GM18861 (cell line): ENCODE results near the gene MCC.

Experiments
- ATAC-seq: cut with Tn5 transposase; IDR thresholded peaks from one replicate; pipeline ENCODE4 v1.9.1; 2021; ENCODE audit not compliant: unreplicated experiment

The MCC gene

DNA sequence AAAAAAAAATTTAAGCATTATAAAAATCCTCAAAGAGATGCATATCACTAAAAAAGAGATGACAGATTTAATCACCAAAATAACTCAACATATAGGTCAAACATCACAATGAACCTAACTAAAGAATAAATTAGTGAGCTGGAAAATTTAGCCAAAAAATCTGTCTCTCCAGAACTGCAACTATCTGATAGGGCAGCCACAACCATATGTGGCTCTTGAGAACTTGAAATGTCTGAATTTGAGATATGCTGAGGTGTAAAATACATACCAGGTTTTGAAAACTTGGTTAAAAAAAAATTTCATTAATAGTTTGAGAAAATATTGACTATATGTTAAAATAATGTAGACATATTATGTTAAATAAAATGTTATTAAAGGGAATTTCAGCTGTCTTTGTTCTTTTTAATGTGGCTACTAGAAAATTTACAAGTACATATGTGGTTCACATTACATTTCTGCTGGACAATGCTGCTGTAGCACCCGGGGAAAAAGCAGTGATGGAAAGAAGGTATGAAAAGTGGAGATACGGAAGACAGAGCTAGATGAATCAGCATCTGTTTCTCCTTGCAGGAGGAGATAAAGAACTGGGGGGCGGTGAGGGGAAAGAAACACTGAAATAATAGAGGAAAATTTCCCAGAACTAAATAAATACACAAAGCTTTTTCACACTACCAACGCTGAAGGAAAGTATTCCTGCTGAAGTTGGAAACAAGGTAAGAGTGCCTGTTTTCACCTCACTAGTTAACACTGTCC lies 445.6 kb downstream of the MCC start:
- ATAC-seq = no peak

- ATAC-seq = no peak
These were observed 447.5 kb downstream of the MCC start for GRCh38 chr5:113040672-113041260.

GRCh38 chr5:113039934-113040285 lies 448.3 kb downstream of the MCC start:
- ATAC-seq = no peak

- ATAC-seq = no peak
These were observed 448.9 kb downstream of the MCC start for GRCh38 chr5:113039229-113039933.

GRCh38 chr5:113038714-113039113 lies 449.5 kb downstream of the MCC start:
- ATAC-seq = no peak

- ATAC-seq = no peak
These were observed 450.1 kb downstream of the MCC start for GRCh38 chr5:113038136-113038535.

- ATAC-seq = no peak
These were observed 451.4 kb downstream of the MCC start for GRCh38 chr5:113036826-113037225.

DNA sequence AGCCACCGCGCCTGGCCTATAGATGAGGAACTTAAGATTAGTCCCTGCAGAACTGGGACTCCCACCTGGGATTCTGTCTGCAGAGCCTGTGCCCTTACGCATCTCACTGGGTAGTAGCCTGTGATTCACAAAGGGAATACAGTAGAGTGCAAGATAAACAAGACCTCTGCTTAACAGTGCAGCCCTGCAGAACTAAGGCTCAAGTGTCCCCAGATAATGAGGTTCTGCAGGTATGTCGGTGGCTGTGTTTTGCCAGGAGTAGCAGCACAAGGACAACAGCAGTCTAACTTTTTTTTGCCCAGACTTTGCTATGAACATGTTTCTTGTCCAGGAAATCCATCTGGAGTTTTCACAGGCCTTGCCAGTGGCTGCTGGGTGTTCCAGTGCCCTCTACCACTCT lies 451.9 kb downstream of the MCC start:
- no peak for ATAC-seq

- no peak for ATAC-seq
These were observed 453.2 kb downstream of the MCC start for GRCh38 chr5:113035096-113035495.

- no peak for ATAC-seq
These were observed 454.0 kb downstream of the MCC start for GRCh38 chr5:113034182-113034773.

DNA sequence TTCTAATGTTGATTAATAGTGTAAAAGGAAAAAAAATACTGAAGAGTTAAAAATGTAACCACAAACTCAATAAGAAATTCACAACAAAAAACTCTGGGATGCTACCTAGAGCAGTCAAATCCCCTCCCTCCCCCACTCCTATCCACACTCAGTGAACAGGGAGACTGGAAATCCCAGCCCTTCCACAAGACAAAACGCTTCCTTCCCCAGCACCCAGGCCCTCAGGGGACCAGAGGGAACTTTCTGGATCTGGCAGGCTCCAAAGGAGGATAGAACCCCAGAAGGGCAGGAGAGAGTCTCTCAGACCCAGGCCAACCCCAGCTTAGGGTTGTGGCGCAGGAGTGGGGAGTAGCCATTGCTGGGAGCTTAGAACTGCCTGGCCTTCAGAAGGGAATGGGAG lies 456.7 kb downstream of the MCC start:
- ATAC-seq = no peak

- no peak for ATAC-seq
These were observed 457.1 kb downstream of the MCC start for GRCh38 chr5:113031104-113031503.

DNA sequence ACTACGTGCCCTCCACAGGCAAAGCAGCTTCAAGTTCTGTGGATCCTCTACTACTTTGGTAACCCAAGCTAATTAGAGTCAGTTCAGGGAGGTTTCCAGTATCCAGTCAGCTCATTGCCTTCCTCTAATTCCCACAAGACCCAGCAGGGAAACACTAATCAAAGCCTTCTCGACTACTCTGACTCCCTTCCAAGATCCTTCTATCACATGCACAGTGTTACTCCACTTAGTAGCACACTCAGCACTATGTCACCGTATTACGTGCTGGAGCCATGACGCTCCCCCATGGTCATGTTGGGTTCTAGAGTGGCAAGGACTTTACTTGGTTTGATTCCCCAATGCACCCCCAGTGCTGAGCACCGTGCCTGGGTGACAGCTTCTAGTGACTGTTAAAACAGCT lies 458.6 kb downstream of the MCC start:
- ATAC-seq = no peak

DNA sequence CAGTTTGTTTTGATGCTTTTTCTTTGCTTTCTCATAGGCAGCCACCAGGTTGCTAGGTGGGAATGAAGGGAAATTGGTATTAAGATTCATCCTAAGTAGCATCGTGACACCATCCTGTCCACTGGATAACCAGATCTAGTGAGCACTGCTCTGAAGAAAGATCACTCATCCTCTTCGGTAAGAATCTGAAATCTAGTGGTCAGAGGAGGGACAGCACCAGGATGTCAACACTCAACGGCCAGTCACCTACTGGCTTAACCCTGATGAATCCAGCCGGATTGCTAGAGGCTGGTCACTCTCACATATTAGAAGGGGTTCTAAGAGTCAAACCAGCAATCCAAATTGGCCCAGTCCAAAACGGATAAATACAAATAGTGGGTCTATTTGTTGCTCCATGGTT lies 460.8 kb downstream of the MCC start:
- ATAC-seq = no peak

DNA sequence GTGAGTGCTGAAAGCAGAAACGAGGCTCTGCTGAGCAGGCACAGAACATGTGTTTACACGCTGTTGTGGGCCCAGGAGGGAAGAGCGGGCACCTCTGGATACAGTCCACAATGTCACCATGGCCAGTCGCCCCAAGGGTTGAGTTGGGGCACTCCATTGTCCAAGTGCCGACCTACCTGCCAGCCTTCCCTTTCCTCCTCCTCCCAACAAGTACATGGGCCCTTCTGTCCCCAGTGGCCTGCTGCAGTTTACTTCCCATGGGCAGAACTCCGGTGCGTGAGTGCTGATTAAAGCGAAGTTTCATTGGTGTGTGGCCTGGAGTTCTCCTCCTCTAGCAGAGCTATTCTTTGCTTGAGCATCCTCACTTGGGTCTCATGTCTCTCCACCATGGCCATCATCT lies 461.2 kb downstream of the MCC start:
- ATAC-seq = no peak

- no peak for ATAC-seq
These were observed 462.0 kb downstream of the MCC start for GRCh38 chr5:113026211-113026610.

DNA sequence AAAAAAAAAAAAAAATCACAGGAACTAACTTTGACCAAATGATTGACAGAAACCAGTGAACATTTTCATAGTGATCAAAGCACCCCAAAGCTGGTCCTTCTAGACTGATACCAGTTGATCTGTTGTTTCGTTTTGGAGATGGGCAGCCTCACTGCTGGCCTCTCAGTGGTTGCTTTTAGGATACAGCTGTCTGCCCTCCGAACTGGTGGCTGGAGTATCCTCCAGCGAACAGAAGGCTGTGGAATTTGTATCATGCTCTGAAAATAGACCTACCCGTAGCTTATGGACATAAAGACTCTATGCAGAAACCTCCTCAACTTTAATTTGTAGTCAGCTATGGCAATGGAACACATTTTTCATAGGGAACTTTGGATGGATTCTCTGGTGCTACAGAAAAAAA lies 462.7 kb downstream of the MCC start:
- no peak for ATAC-seq

DNA sequence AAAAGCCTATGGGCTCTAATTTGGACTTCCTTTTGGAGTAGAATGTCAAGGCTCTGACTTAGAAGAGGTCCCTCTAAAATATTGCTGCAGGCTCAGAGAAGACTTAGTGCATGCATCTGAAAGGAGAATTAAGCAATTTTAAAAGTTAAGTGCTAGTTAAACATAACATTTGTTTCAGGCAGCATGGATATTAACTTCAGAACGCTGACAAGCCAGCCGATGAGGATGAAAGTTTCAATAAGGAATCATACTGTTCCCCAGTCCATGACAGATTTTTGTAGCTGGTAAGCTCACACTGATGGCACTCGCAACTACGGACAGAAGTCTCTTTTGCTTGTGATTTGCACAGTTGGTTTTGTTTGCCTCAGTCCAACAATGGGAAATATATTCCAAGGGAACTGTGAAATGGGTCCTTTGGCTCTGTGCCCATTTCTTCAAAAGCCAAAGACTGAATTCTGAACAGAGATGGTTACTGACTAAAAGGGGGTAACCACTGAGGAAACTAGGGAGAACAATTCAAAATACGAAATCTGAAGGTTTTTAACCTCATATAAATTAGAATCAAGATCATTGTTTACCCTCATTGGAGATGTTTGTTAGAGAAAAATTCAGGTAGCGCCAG lies 464.1 kb downstream of the MCC start:
- ATAC-seq = no peak

- ATAC-seq = peak; percentile 85
These were observed 465.6 kb downstream of the MCC start for GRCh38 chr5:113022661-113023060.

DNA sequence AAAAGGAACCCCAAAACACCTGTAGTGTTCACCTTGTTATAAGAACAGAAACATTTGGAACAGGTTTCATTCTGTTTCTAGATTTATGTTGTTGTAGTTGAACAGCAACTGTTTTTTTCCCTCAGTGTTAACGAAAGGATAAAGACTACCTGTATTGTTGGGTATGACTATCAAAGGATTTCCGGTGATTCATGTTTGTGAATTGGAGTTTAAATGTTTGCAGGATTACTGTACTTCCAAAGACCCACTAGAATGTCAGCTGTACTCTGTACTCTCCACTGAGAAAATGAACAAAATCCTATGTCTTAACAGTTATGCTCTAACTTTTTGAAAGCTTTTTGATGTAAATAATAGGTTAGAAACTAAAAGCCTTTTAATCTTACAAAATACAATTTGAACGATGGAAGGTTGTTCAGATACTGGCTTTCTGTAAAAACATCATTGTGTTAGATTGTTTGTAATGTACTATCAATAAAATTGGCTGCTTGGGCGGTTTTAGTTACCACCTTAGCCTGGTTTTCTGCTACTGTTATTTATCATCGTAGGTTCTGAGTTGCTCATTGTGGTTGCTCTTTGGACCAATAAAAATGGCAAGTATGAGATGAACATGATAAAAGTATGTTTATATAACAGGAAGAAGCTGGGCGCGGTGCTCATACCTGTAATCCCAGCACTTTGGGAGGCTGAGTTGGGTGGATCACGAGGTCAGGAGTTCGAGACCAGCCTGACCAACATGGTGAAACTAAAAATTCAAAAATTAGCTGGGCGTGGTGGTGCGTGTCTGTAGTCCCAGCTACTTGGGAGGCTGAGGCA lies 467.6 kb downstream of the MCC start:
- no peak for ATAC-seq
